A673 (cell line): Measurements from ENCODE around the gene TMEM184A.

Source experiments
- EZH2 ChIP-seq: fragments of 200-600 bp; sonication (generic); IDR thresholded peaks from 2 replicates; pipeline ENCODE4 v1.6.1; 2017; ENCODE audit warnings: borderline replicate concordance, low read depth, mild to moderate bottlenecking, mixed read lengths, antibody characterized with exemption, low read length; ENCODE audit not compliant: poor library complexity, severe bottlenecking
- TF ChIP-seq, protein P1 (sequence below): fragments of 300-800, 200-600 bp; sonication (generic); conservative IDR thresholded peaks from 2 replicates; pipeline ENCODE4 v1.5.1; 2017; ENCODE audit warnings: low read depth, mild to moderate bottlenecking, antibody characterized with exemption, low read length, moderate library complexity, mixed read lengths

DNA sequence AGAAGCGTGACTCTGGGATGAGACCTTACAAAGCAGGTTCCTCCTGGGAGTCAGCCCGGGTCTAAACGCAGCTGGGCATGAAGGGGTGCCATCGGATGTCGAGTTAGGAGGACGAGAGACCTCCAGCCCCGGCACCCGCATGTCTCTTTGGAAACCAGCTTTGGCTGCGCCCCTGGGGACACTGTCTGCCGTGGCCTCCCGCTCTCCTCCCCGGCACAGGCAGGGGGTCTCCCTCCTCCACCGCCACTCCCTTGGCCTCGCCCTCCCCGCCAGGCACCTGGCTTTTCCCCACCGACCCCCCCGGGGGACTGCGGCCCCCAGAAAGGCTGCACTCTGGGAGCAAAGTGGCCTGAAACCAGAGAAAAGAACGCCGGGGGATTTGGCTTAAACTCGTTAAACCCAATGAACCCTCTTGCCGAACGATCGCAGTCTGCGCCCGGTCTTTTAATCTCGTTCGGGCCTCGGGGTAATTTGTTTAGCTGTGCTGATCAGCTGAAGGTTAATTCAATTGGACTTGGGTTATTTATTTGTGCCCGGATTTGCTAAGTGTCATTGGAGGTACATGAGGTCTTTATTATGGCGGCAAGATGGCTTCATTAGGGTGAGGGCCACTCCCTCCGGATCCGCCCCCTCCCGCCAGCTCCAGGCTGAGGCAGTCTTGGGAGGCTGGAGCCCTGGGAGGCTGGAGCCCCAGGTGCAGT is 30.3 kb upstream of the TMEM184A start:
- TF ChIP-seq, protein P1, sequence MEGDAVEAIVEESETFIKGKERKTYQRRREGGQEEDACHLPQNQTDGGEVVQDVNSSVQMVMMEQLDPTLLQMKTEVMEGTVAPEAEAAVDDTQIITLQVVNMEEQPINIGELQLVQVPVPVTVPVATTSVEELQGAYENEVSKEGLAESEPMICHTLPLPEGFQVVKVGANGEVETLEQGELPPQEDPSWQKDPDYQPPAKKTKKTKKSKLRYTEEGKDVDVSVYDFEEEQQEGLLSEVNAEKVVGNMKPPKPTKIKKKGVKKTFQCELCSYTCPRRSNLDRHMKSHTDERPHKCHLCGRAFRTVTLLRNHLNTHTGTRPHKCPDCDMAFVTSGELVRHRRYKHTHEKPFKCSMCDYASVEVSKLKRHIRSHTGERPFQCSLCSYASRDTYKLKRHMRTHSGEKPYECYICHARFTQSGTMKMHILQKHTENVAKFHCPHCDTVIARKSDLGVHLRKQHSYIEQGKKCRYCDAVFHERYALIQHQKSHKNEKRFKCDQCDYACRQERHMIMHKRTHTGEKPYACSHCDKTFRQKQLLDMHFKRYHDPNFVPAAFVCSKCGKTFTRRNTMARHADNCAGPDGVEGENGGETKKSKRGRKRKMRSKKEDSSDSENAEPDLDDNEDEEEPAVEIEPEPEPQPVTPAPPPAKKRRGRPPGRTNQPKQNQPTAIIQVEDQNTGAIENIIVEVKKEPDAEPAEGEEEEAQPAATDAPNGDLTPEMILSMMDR = no peak
- no peak for TF ChIP-seq EZH2
